A673 (cell line): Measurements from ENCODE around the gene NEIL1. TPM values are rescaled to one million over a fixed set of nuclear protein-coding genes. Genes with fewer than 3 reads are reported as not detected.

Source experiments
- BruUV-seq: library from RNA; stranded (reverse); fragments of 400-500 nt; replicated peaks from 2 replicates; lab custom pipeline; 2021; lab: Mats Ljungman, UMichigan
- CTCF ChIA-PET: fragments of 300-600 bp; sonication (Branson Sonifier 250); formaldehyde crosslinking; loops from one replicate; lab custom pipeline; 2022; ENCODE audit warnings: antibody characterized with exemption; lab: Charles Lee
- POLR2A ChIA-PET: fragments of 300-600 bp; sonication (Branson Sonifier 250); formaldehyde crosslinking; loops from one replicate; lab custom pipeline; 2022; ENCODE audit warnings: antibody characterized with exemption; ENCODE audit not compliant: low non-redundant PET; lab: Charles Lee
- DNase-seq: peaks from one replicate; pipeline ENCODE4 v3.0.0-alpha.2; 2015; ENCODE audit warnings: low spot score
- H3K27ac ChIP-seq: fragments of 200-600 bp; sonication (generic); 2 replicates; pipeline ENCODE4 v1.5.1; 2016; ENCODE audit warnings: mixed run types, low read depth, mild to moderate bottlenecking, mixed read lengths, antibody characterized with exemption, low read length; ENCODE audit not compliant: poor library complexity, severe bottlenecking
- H3K27me3 ChIP-seq: fragments of 200-600 bp; sonication (generic); replicated peaks from 2 replicates; pipeline ENCODE4 v1.6.1; 2017; ENCODE audit warnings: mixed run types, low read depth, mild to moderate bottlenecking, mixed read lengths, antibody characterized with exemption, low read length; ENCODE audit not compliant: insufficient read depth, poor library complexity
- H3K36me3 ChIP-seq: fragments of 200-600 bp; sonication (generic); 2 replicates; pipeline ENCODE4 v1.6.1; 2016; ENCODE audit warnings: mixed run types, mild to moderate bottlenecking, mixed read lengths, antibody characterized with exemption, low read length; ENCODE audit not compliant: insufficient read depth, poor library complexity, severe bottlenecking
- H3K4me1 ChIP-seq: fragments of 200-600 bp; sonication (generic); 2 replicates; pipeline ENCODE4 v1.6.1; 2017; ENCODE audit warnings: mixed run types, mild to moderate bottlenecking, mixed read lengths, antibody characterized with exemption, low read length; ENCODE audit not compliant: insufficient read depth, poor library complexity, severe bottlenecking
- H3K4me3 ChIP-seq: fragments of 200-600 bp; sonication (generic); 2 replicates; pipeline ENCODE4 v1.5.1; 2016; ENCODE audit warnings: low read depth, mixed run types, mild to moderate bottlenecking, mixed read lengths, low read length; ENCODE audit not compliant: poor library complexity, severe bottlenecking
- H3K9me3 ChIP-seq: fragments of 200-600 bp; sonication (generic); 2 replicates; pipeline ENCODE4 v1.6.1; 2016; ENCODE audit warnings: mixed run types, low read depth, mild to moderate bottlenecking, mixed read lengths, antibody characterized with exemption, low read length; ENCODE audit not compliant: poor library complexity, severe bottlenecking
- EZH2 ChIP-seq: fragments of 200-600 bp; sonication (generic); IDR thresholded peaks from 2 replicates; pipeline ENCODE4 v1.6.1; 2017; ENCODE audit warnings: borderline replicate concordance, low read depth, mild to moderate bottlenecking, mixed read lengths, antibody characterized with exemption, low read length; ENCODE audit not compliant: poor library complexity, severe bottlenecking
- intact Hi-C: fragments of 100-400 bp; cut with micrococcal nuclease; formaldehyde crosslinking; loops from one replicate; pipeline ENCODE4 v1.10.0; 2022; ENCODE audit not compliant: unreplicated experiment
- total RNA-seq: library from RNA; stranded (reverse); gene quantifications from 2 replicates; pipeline ENCODE4 v1.2.3, GENCODE V29; 2021
- TF ChIP-seq, protein P1 (sequence below): fragments of 300-800, 200-600 bp; sonication (generic); conservative IDR thresholded peaks from 2 replicates; pipeline ENCODE4 v1.5.1; 2017; ENCODE audit warnings: low read depth, mild to moderate bottlenecking, antibody characterized with exemption, low read length, moderate library complexity, mixed read lengths

Gene NEIL1
- total RNA-seq, 1 experiment from 2014 or later: 3.8 TPM

DNA sequence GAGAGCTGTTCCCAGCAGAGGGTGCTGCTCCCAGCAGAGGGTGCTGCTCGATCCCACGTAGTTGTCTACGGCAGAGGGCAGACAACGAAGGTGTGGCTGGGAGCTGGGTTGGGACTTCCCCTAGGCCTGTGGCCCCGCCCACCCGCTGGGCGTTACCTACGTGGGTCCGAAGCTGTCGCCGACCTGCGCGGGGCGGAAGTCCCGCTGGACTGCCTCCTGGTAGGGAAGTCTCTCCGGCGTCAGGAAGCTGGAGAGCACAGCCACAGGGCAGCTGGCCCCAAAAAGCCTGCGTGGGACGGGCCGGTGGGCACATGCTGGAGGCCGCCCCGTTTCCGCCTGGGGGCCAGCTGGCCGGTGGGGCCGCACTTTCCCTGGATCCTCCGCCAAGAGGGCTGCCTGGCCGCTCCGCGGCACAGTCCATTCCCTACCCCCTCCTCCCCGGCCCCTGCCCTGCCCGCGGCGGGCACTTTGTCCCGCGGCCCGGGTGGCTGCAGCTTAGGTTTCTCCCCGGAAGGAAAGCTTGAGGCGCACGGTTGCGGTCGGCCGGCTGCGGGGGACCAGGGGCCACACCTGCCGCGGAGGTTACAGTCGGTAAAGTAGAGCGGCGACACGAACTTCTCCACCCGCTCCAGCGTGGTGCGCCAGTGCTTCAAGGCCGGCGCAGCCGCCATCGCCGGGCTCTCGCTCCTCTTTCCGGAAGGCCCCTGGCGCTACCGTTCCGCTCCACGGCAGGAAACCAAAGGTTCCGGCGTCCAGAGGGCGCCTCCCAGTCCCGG is 21.3 kb downstream of the NEIL1 start, which contains the start of gene MAN2C1:
Gene MAN2C1, minus strand, starts transcription at position 695 of the 776 bp plus-strand sequence. Its CDS starts 24 bp downstream, at position 671.
- no peak for TF ChIP-seq EZH2
- TF ChIP-seq, protein P1, sequence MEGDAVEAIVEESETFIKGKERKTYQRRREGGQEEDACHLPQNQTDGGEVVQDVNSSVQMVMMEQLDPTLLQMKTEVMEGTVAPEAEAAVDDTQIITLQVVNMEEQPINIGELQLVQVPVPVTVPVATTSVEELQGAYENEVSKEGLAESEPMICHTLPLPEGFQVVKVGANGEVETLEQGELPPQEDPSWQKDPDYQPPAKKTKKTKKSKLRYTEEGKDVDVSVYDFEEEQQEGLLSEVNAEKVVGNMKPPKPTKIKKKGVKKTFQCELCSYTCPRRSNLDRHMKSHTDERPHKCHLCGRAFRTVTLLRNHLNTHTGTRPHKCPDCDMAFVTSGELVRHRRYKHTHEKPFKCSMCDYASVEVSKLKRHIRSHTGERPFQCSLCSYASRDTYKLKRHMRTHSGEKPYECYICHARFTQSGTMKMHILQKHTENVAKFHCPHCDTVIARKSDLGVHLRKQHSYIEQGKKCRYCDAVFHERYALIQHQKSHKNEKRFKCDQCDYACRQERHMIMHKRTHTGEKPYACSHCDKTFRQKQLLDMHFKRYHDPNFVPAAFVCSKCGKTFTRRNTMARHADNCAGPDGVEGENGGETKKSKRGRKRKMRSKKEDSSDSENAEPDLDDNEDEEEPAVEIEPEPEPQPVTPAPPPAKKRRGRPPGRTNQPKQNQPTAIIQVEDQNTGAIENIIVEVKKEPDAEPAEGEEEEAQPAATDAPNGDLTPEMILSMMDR: peak; percentile 94
- Histone ChIP-seq H3K36me3 (peaks cover 50% of the 10 kb centered on the region), H3K27ac (peak within 1 kb of the TSS; percentile 98), H3K4me1 (peaks cover 13% of the 10 kb centered on the region), H3K9me3 (no peaks in the 10 kb centered on the region), H3K27me3 (no peaks in the 10 kb centered on the region), H3K4me3 (peak within 1 kb of the TSS; percentile 95)
- peak; percentile 97 for DNase-seq
- POLR2A ChIA-PET: interaction anchor here (0.6 kb wide), 2 partner anchors 82 to 86 kb away, joined by 3 to 7 read pairs; no protein-coding TSS in a partner anchor
- intact Hi-C loops: loop anchor here (1.0 kb wide), 2 partner anchors 273 to 315 kb away; no protein-coding TSS in a partner anchor
- BruUV-seq: no TSS peak
- CTCF ChIA-PET: interaction anchor here (0.5 to 2.4 kb wide), 19 partner anchors 22 to 474 kb away, joined by 3 to 21 read pairs (median 4); partner anchors contain the start of genes IMP3, SIN3A, SNUPN and SNX33

DNA sequence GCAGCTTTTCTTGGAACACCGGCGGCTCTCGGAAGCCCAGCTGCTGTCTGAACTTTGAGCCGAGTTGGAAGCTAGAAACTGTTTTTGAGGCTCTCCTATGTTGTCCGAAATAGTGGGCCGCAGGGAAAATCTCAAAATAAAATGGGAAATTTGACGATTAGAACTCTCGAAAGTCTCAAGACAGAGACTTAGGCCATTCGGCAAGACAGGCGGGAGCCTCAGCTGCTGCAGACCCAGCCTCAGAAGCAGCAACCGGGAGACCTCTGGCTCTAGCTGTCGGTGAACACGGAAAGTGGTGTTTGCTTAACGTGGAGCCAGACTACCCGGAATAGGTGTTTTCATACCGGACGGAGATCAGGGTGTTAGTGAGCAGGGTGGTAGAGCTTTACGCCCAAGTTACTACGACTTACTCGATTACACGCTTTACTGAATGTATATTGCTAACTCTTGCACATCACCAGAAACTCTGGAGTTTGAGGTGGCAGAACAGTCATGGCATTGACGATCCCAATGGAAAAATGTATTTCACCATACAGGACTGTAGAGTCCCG is 21.9 kb downstream of the NEIL1 start:
- H3K36me3 ChIP-seq: peaks cover 57% of the 10 kb centered on the region
- no peak for DNase-seq
- POLR2A ChIA-PET: interaction anchor here (0.6 kb wide), 1 partner anchor 23 kb away, joined by 3 read pairs; no protein-coding TSS in a partner anchor
- no peaks in the 10 kb centered on the region for H3K9me3 ChIP-seq
- H3K4me3 ChIP-seq: peak overlapping the region; percentile 95
- no peak for TF ChIP-seq EZH2
- TF ChIP-seq, protein P1: no peak
- TSS peak; percentile 78 for BruUV-seq
- intact Hi-C loops: loop anchor here (1.0 kb wide), 2 partner anchors 273 to 315 kb away; no protein-coding TSS in a partner anchor
- peaks cover 13% of the 10 kb centered on the region for H3K4me1 ChIP-seq
- H3K27ac ChIP-seq: peak overlapping the region; percentile 98
- no peaks in the 10 kb centered on the region for H3K27me3 ChIP-seq
- CTCF ChIA-PET: interaction anchor here (0.5 to 2.4 kb wide), 8 partner anchors 21 to 473 kb away, joined by 3 to 21 read pairs (median 4); partner anchors contain the start of genes SIN3A and SNX33

DNA sequence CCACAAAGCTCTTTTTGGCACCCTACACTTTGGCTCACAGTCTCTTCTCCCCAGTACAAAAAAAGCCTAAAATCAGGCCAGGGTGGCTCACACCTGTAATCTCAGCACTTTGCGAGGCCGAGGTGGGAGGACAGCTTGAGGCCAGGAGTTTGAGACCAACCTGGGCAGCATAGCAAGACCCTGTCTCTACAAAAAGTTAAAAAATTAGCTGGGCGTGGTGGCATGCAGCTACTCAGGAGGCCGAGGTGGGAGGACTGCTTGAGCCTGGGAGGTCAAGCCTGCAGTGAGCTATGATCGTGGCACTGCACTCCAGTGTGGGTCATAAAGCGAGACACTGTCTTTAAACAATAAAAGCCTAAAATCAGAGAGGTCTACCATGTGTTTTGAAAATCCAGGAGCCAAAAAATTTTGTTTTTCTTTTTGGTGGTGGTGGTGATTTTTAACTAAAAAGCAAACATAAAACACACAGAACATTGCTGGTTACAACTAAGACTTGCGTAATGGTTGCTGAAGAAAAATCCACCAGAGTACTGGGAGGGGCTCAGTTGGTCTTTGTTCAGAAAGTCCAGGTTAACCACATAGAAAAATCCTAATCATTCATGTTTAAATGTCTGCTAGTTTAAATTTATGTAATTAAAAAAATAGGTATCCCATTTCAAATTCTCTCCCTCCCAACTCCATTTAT is 23.2 kb downstream of the NEIL1 start:
- no peaks in the 10 kb centered on the region for H3K9me3 ChIP-seq
- H3K36me3 ChIP-seq: peaks cover 62% of the 10 kb centered on the region
- no peak for DNase-seq
- H3K27ac ChIP-seq: no peak overlapping the region
- intact Hi-C loops: no loop called here
- peaks cover 13% of the 10 kb centered on the region for H3K4me1 ChIP-seq
- CTCF ChIA-PET: interaction anchor here (0.6 kb wide), 1 partner anchor 316 kb away, joined by 3 read pairs; no protein-coding TSS in a partner anchor
- no peaks in the 10 kb centered on the region for H3K27me3 ChIP-seq
- H3K4me3 ChIP-seq: no peak overlapping the region
- TF ChIP-seq, protein P1: no peak
- no peak for TF ChIP-seq EZH2
- no TSS peak for BruUV-seq
- POLR2A ChIA-PET: no interaction called here
